K562 (cell line): ENCODE results near the gene MAP3K6. TPM values are rescaled to one million over a fixed set of nuclear protein-coding genes. Genes with fewer than 3 reads are reported as not detected.

Experiments used
- ATF7 ChIP-seq: fragments of 450-650 bp; IDR thresholded peaks from 2 replicates; pipeline ENCODE4 v1.7.1; 2014; ENCODE audit warnings: mild to moderate bottlenecking, moderate library complexity
- BCOR ChIP-seq: fragments of 450-650 bp; IDR thresholded peaks from 2 replicates; pipeline ENCODE4 v1.6.1; 2016
- CBX1 ChIP-seq: sonication (generic); IDR thresholded peaks from 2 replicates; pipeline ENCODE4 v1.6.1; 2016; ENCODE audit warnings: antibody characterized with exemption, low read depth, mild to moderate bottlenecking
- E2F1 ChIP-seq: sonication (generic); formaldehyde crosslinking; IDR thresholded peaks from 2 replicates; pipeline ENCODE4 v1.8.1; 2023; ENCODE audit warnings: mild to moderate bottlenecking, missing genetic modification reagents, moderate library complexity
- EP300 ChIP-seq: IDR thresholded peaks from 2 replicates; pipeline ENCODE4 v1.6.1; 2012; ENCODE audit warnings: low read length, improper control_type of control experiment
- ETV1 ChIP-seq: fragments of 450-650 bp; conservative IDR thresholded peaks from 2 replicates; pipeline ENCODE4 v1.6.1; 2016; ENCODE audit warnings: missing genetic modification characterization, control low read depth, low read depth, missing compliant biosample characterization
- ETV5 ChIP-seq: sonication (generic); formaldehyde crosslinking; IDR thresholded peaks from 2 replicates; pipeline ENCODE4 v1.4.0; 2020; ENCODE audit warnings: low read depth, mild to moderate bottlenecking, missing genetic modification reagents
- GABPB1 ChIP-seq: sonication (generic); formaldehyde crosslinking; IDR thresholded peaks from 2 replicates; pipeline ENCODE4 v1.8.0; 2022; ENCODE audit warnings: mild to moderate bottlenecking, missing genetic modification reagents
- HDAC8 ChIP-seq: fragments of 450-650 bp; IDR thresholded peaks from 2 replicates; pipeline ENCODE4 v1.6.1; 2016; ENCODE audit warnings: mild to moderate bottlenecking, missing genetic modification characterization, moderate library complexity, missing compliant biosample characterization
- HNRNPUL1 ChIP-seq: fragments of 200-400 bp; formaldehyde crosslinking; IDR thresholded peaks from 2 replicates; pipeline ENCODE4 v1.6.1; 2017; ENCODE audit warnings: low read length
- KDM2B ChIP-seq: fragments of 250-450 bp; sonication (Bioruptor Pico); IDR thresholded peaks from 2 replicates; pipeline ENCODE4 v1.8.0; 2021; ENCODE audit warnings: mild to moderate bottlenecking, moderate library complexity
- MEF2A ChIP-seq: IDR thresholded peaks from 2 replicates; pipeline ENCODE4 v1.6.1; 2011; ENCODE audit warnings: low read depth, mild to moderate bottlenecking, low read length, moderate library complexity; ENCODE audit not compliant: control insufficient read depth
- MNT ChIP-seq, 2 experiments: fragments of 450-650 bp; conservative IDR thresholded peaks; 2 replicates each; pipeline ENCODE4 v1.6.1; 2017; ENCODE audit warnings: mild to moderate bottlenecking in 2 of 2, moderate library complexity in 2 of 2
- MTF1 ChIP-seq: fragments of 250-450 bp; sonication (Bioruptor Pico); IDR thresholded peaks from 2 replicates; pipeline ENCODE4 v1.9.0; 2021; ENCODE audit warnings: moderate library complexity, mild to moderate bottlenecking, inconsistent platforms, borderline replicate concordance
- MXI1 ChIP-seq: IDR thresholded peaks from 2 replicates; pipeline ENCODE4 v1.6.1; 2011; ENCODE audit warnings: low read depth, mild to moderate bottlenecking, improper control_type of control experiment, low read length
- NR1H2 ChIP-seq: sonication (generic); formaldehyde crosslinking; IDR thresholded peaks from 2 replicates; pipeline ENCODE4 v1.4.0; 2020; ENCODE audit warnings: mild to moderate bottlenecking, missing genetic modification reagents
- NR2F6 ChIP-seq: fragments of 450-650 bp; formaldehyde crosslinking; IDR thresholded peaks from 2 replicates; pipeline ENCODE4 v1.4.0; 2020; ENCODE audit warnings: mild to moderate bottlenecking
- PHF20 ChIP-seq: fragments of 450-650 bp; IDR thresholded peaks from 2 replicates; pipeline ENCODE4 v1.6.1; 2018; ENCODE audit not compliant: partially characterized antibody
- SLC30A9 ChIP-seq: fragments of 250-450 bp; sonication (Bioruptor Pico); IDR thresholded peaks from 2 replicates; pipeline ENCODE4 v1.8.0; 2022; ENCODE audit warnings: mild to moderate bottlenecking, moderate library complexity
- SMARCE1 ChIP-seq: fragments of 450-650 bp; IDR thresholded peaks from 2 replicates; pipeline ENCODE4 v1.7.1; 2016; ENCODE audit warnings: mild to moderate bottlenecking
- SRF ChIP-seq, 2 experiments: fragments of 250-450, 450-650 bp in 1 of 2; sonication (Bioruptor Pico) in 1 of 2; sonication (generic) in 1 of 2; formaldehyde crosslinking; IDR thresholded peaks; 2 replicates each; pipeline versions ENCODE4 v1.5.0 to v1.5.1; 2020 to 2022; ENCODE audit warnings: mild to moderate bottlenecking in 1 of 2, missing genetic modification reagents in 1 of 2
- TEAD4 ChIP-seq, 2 experiments: sonication (generic) in 1 of 2; formaldehyde crosslinking in 1 of 2; IDR thresholded peaks; 2 replicates each; pipeline versions ENCODE4 v1.6.1 to v1.8.0; 2012 to 2022; ENCODE audit warnings: borderline replicate concordance in 1 of 2, inconsistent platforms in 1 of 2, low read length in 1 of 2, mild to moderate bottlenecking in 1 of 2, missing genetic modification reagents in 1 of 2
- ZNF24 ChIP-seq: fragments of 450-650 bp; IDR thresholded peaks from 2 replicates; pipeline ENCODE4 v1.6.1; 2016
- ZNF551 ChIP-seq: fragments of 250-450 bp; sonication (Bioruptor Pico); IDR thresholded peaks from 2 replicates; pipeline ENCODE4 v1.5.0; 2021; ENCODE audit warnings: mild to moderate bottlenecking, moderate library complexity
- ZNF764 ChIP-seq: fragments of 250-450 bp; sonication (Bioruptor Pico); IDR thresholded peaks from 2 replicates; pipeline ENCODE4 v1.4.0; 2020; ENCODE audit warnings: low read depth, mild to moderate bottlenecking, moderate library complexity
- polyA plus RNA-seq, 8 experiments: library from polyadenylated mRNA; depleted of rRNA in 4 of 8; stranded (reverse) in 5 of 8; unstranded in 3 of 8; fragments of >200 nt; fragmentation: Nextera tagmentation in 2 of 8; fragmentation: Illumina TruSeq in 1 of 8; extraction: Ambion mirVana in 2 of 8; extraction: Trizol in 1 of 8; gene quantifications; 2 replicates each; pipeline versions ENCODE4 v1.2.1 to v1.2.3, GENCODE V29; 2011 to 2014; ENCODE audit warnings: inconsistent platforms in 1 of 8, missing spikeins in 1 of 8
- total RNA-seq, 7 experiments: library from RNA; depleted of rRNA in 6 of 7; stranded (reverse); fragments of >200 nt in 6 of 7; fragmentation: Illumina TruSeq in 2 of 7; extraction: Trizol in 2 of 7; gene quantifications; 2 replicates each; pipeline versions ENCODE4 v1.2.1 to v1.2.3, GENCODE V29; 2011 to 2021; ENCODE audit warnings: low replicate concordance in 1 of 7
- TF ChIP-seq, protein P1 (sequence below): fragments of 250-450 bp; sonication (Bioruptor Pico); IDR thresholded peaks from 2 replicates; pipeline ENCODE4 v1.5.0; 2021

MAP3K6 gene
- total and polyA plus RNA-seq, 9 of the 15 experiments (the other 6 are each of a cell fraction or from before 2014, with no cell fraction given): 0.99 to 21.9 (median 7.0) TPM

DNA sequence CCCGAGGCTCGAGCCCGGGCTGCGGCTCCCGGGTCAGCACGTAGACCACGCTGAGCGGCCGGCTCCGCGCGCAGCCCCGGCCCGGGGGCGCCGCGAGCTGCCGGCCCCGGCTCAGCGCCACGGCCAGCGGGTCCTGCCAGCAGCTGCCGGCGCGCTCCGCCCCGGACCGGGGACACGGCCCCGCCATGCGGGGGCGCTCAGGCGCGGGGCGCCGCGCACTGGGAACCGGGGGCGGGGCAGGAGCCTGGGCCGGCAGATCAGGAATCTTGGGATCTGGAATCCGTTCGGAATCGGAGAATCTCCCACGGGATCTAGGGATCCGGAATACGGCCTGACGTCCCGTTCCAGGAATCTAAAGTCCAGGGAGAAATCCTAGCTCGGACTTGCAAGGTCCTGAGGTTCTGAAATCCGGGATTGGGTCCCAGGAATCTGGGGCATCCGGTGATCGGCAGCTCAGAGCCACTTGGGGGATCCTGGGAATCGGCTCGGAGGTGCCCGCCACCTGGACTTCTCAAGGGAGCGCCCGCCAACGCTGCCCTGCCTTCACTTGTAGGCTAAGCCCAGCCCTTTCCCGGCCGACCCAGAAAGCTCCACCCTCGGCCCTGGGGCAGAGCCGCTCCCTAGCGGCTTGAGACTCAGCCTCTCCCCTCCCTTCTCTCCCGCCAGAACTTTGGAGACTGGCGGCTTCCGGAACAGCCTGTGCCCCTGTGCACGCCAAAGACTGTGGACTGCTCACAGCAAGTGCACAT lies at the start of gene MAP3K6 (continued):
- TF ChIP-seq, protein P1, sequence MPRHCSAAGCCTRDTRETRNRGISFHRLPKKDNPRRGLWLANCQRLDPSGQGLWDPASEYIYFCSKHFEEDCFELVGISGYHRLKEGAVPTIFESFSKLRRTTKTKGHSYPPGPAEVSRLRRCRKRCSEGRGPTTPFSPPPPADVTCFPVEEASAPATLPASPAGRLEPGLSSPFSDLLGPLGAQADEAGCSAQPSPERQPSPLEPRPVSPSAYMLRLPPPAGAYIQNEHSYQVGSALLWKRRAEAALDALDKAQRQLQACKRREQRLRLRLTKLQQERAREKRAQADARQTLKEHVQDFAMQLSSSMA (CRISPR knock-in tag): no peak
- TF ChIP-seq KDM2B (CRISPR knock-in tag) (peak; percentile 76; the same call in 1 of the 2 replicates), ATF7 (peak; percentile 23; the same call in 1 of the 2 replicates), MEF2A (no peak), NR1H2 (0 out of 2 replicates have a peak, but pooled peaks have one; percentile 30), PHF20 (no peak), MNT (conservative IDR thresholded peaks at IDR 0.05) (peak in 1 of 2 experiments; percentile 10; a peak in 1 of 4 replicates), BCOR (peak; percentile 15; the same call in 1 of the 2 replicates), ZNF764 (no peak), CBX1 (peak; percentile 54; the same call in 1 of the 2 replicates), ETV1 (tag) (peak; percentile 61; the same call in 1 of the 2 replicates), NR2F6 (CRISPR knock-in tag) (no peak), SLC30A9 (CRISPR knock-in tag) (no peak), SMARCE1 (no peak), GABPB1 (CRISPR knock-in tag) (peak; percentile 73), ETV5 (CRISPR knock-in tag) (no peak), TEAD4 (IDR thresholded peaks at IDR 0.05; ENCODE audit: low read length) (peak; percentile 7; the same call in 1 of the 2 replicates), TEAD4 (CRISPR knock-in tag; IDR thresholded peaks at IDR 0.05; ENCODE audit: borderline replicate concordance) (no peak), ZNF551 (CRISPR knock-in tag) (no peak), E2F1 (CRISPR knock-in tag) (peak; percentile 72; the same call in 1 of the 2 replicates), MXI1 (0 out of 2 replicates have a peak, but pooled peaks have one; percentile 25), SRF (CRISPR knock-in tag; IDR thresholded peaks at IDR 0.05) (no peak), ZNF24 (peak; percentile 77; the same call in 1 of the 2 replicates), MTF1 (no peak), HDAC8 (tag) (no peak), HNRNPUL1 (no peak), EP300 (no peak)
